ENCODE results near the gene FNDC5. TPM values are rescaled to one million over a fixed set of nuclear protein-coding genes. Genes with fewer than 3 reads are reported as not detected.

FNDC5 gene
- total and polyA plus RNA-seq, 9 of the 15 experiments (the other 6 are each of a cell fraction or from before 2014, with no cell fraction given) = 0.06 to 2.1 (median 0.22) TPM

- TF ChIP-seq HOMEZ (CRISPR knock-in tag; IDR thresholded peaks at IDR 0.05) (no peak), BCLAF1 (IDR thresholded peaks at IDR 0.05; ENCODE audit: borderline replicate concordance in 1 of 2, control insufficient read depth in 1 of 2, low read depth in 2 of 2, low read length in 1 of 2) (peak in 1 of 2 experiments; percentile 31; a peak in 1 of 4 replicates), HIVEP1 (CRISPR knock-in tag; IDR thresholded peaks at IDR 0.05) (no peak), MTF1 (CRISPR knock-in tag; IDR thresholded peaks at IDR 0.05; ENCODE audit: borderline replicate concordance) (no peak; the same call in 1 of the 2 replicates), SETDB1 (IDR thresholded peaks at IDR 0.05; ENCODE audit: low read length) (no peak), SMARCA4 (IDR thresholded peaks at IDR 0.05) (no peak), ZNF57 (CRISPR knock-in tag; IDR thresholded peaks at IDR 0.05) (no peak), POLR2AphosphoS2 (IDR thresholded peaks at IDR 0.05; ENCODE audit: low read length) (no peak), DEAF1 (CRISPR knock-in tag; IDR thresholded peaks at IDR 0.05) (no peak), SIN3B (IDR thresholded peaks at IDR 0.05; ENCODE audit: low read depth) (no peak), GTF2F1 (IDR thresholded peaks at IDR 0.05; ENCODE audit: low read depth, low read length) (no peak), ZNF197 (CRISPR knock-in tag; IDR thresholded peaks at IDR 0.05; ENCODE audit: low read depth) (peak; percentile 97), BRD4 (IDR thresholded peaks at IDR 0.05) (no peak), DACH1 (IDR thresholded peaks at IDR 0.05; ENCODE audit: partially characterized antibody) (no peak), PHB (CRISPR knock-in tag; IDR thresholded peaks at IDR 0.05) (no peak), CHCHD3 (CRISPR knock-in tag; IDR thresholded peaks at IDR 0.05) (no peak), SRSF3 (IDR thresholded peaks at IDR 0.05; ENCODE audit: insufficient read depth, low read length) (no peak), TOE1 (IDR thresholded peaks at IDR 0.05; ENCODE audit: borderline replicate concordance) (peak; percentile 52; the same call in 1 of the 2 replicates), TOE1 (CRISPR knock-in tag; IDR thresholded peaks at IDR 0.05; ENCODE audit: borderline replicate concordance, low read depth) (peak; percentile 99), ATF3 (IDR thresholded peaks at IDR 0.05) (no peak), ATF3 (CRISPR knock-in tag; conservative IDR thresholded peaks at IDR 0.05) (peak; percentile 94), ZNF140 (CRISPR knock-in tag; IDR thresholded peaks at IDR 0.05) (no peak)
Measured at GRCh38 chr1:32886004-32886827, 15.5 kb upstream of the FNDC5 start, which contains the start of gene HPCA (continued).

Measured in K562 (cell line).